GM21360 (cell line): ENCODE results near the gene DBP.
"Not testable (repeated sequence)": the region's sequence is repeated elsewhere in the genome, so short reads cannot be mapped to it uniquely, and the experiment has no call there.

ENCODE experiments used
- ATAC-seq: cut with Tn5 transposase; IDR thresholded peaks from one replicate; pipeline ENCODE4 v1.9.1; 2021; ENCODE audit warnings: mild to moderate bottlenecking, moderate library complexity; ENCODE audit not compliant: unreplicated experiment

Gene DBP

DNA sequence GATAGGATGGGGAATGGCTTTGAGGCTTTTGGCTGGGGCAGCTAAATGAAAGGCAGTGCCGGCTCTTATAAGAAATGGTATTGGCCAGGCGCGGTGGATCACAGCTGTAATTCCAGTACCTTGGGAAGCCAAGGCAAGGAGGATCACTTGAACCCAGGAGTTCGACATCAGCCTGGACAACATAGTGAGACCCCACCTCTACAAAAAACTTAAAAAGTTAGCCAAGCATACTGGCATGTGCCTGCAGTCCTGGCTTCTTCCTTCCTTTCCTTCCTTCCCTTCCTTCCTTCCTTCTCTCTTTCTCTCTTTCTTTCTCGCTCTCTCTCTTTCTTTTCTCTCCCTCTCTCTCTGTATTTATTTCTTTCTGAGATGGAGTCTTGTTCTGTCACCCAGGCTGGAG is 5.7 kb upstream of the DBP start:
- ATAC-seq: no peak

- ATAC-seq: no peak
Observed at GRCh38 chr19:48641850-48642249, 4.7 kb upstream of the DBP start.

GRCh38 chr19:48639483-48640375 is 2.5 kb upstream of the DBP start:
- ATAC-seq: no peak

- no peak for ATAC-seq
Observed at GRCh38 chr19:48638831-48639381, 1.7 kb upstream of the DBP start.

DNA sequence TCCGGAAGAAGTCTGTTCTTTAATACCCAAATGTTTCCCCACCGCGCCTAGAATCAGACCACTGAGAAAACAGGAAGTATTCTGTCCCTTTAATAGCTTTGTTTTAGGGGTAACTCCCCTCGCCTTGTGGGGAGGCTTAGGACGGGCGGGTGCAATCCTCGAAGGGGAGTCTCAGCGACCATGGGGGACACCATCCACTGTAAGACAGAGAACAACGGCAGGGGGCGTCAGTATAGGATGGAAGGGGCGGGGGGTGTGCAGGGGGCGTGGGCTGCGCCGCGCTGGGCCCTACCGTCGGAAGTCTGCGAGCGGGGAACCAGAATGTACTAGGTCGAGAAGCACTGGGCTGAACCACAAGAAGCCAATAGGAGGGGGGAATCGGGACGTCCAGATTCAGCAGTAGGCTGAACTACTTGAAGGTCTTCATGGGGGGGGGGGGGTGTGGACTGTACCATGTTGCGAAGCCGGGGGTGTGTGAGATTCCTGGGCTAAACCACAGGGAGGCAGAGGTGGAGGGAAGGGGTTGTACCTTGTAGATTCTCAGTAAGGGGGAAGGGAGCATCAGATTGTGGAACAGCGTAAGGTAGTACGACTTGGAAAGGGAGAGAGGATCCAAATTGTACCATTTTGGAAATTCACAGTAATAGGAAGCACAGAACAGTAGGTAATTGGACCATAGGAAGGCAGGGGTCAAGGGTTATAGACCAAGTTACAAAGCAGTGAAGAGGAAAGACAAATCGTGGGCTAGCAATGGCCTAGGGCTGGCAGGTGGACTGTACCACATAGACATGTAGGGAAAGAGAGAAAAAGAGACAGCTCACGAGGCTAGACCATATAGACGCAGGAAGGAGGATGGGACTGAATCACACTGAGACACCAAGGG is 1.0 kb upstream of the DBP start:
- no peak for ATAC-seq

DNA sequence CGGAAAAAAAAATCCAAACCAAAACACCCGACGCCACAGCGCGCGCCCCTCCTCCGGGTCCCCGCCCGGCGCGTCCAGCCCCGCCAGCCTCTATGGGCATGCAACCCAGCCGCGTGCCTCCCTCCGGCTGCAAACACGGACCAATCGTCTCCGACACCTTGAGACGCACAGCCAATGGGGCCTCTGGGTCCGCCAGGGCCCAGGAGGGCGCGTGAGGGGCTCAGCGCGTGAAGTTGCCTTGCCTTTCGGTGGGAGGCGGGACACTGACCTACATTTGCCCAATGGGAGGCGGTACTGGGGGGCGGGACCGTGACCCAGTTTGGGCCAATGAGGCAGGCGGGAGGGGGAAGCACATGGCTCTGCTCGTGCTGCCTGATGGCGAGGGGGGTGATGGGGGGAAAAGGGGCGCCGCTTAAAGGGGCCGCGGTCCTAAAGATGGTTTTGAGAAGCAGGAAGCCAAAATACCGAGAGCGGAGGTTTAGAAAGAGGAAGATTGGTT is 319 bp upstream of the DBP start:
- ATAC-seq: peak; percentile 65

DNA sequence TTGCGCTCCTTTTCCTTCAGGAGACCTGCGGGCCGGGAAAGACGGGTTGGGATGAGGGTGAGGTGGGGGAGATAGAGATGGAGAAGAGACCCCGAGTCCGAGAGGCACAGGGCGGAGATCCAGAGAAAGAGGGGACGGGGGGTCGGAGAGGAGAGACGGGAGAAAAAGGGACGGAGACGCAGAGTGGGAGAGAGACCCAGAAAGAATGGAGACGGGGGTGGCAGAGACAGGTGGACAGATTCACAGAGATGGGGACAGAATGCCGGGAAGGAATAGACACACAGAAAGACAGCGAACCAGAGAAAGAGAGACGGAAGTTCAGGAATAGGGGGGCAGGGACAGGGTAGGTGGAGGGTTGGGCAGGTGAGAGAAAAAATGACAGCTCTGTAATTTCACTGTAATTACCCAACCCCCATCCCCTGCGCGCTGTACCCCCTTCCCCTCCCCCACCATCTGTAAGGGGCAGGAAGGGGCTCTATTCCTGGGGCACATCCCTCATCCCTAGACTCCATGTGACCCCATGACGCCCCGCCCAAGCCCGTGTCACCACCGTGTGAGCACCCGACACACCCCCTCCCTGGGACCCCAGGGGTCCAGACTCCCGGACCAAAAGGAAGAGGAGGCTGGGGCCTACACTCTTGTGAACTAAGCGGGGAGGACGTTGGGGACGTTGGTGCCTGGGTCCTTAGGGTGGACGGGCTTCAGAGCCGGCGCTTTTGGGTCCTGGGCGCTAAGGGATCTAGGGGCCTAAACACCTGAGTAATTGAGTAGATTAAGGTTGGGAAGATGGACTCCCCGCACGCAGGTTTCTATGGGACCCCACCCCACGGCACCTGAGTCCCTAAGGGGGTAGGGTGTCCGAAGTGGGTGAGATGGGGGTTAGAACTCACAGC is 967 bp downstream of the DBP start:
- no peak for ATAC-seq

DNA sequence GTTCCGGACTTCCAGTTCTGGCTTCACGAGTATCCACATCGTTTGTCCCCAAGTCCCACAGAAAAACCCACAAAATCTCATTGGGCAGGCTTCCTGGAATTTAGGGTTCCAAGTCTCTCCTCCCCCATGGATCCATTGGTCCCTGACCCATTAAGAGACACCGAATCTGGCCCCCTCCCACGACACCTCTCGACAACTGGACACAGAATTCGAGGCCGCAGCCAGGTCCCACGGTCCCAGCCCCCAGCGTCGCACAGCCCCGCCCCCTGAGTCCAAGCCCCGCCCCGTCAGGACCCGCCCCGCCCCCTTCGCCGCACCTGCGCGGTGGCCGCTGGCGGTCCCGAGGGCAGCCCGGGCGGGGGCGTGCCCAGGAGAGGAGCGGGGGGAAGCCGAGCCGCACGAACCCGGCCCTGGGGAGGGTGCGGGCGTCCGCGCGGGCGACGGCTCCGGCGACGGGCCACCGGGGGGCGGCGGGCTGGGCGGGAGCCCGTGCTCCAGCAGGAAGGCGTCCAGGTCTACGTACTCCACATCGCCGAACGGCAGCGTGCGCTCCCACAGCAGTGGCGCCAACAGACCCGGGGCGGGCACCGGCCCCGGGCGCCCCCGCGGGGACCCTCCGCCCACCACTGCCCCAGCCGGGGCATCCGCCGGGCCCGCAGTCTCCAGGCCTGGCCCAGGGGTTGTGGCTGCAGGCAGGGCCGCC is 1.8 kb downstream of the DBP start:
- ATAC-seq: no peak

DNA sequence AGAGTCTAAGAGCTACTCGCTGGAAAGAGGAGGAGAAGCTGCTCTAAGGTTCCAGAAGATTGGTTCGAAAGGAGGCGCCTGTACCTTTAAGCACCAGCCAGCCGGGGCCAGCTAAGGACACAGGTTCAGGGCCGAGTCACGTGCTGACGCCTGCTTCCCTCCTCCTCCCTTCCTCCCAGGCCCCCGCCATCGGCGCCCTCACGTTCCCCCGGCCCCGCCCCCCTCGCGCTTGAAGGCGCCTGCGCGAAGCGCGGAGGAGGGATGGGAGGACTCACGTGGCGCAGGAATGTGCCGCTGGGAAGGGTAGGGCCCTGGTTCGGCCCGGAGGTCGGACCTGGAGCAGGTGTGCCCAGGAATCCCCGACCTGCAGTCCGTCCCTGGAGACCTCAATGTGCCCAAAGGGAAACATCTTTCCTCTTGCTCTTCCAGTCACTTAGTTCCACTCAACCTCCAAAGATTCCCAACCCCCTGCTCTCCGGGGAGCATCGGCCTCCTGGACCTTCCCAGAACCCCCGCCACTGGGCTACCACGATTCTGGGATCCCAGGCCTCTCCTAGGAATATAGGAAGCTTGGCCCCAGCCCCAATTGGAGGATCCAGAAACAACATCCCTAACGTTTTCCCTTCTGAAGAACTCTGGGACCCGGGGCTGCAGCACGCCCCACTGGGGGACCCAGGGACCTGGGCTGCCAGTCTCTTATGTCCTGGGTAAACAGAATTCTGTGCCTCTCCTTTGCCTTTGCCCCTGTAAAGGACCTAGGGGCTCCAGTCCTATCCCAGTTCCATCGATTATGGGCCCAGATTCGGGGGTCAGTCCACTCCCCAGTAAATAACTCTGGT is 2.5 kb downstream of the DBP start:
- no peak for ATAC-seq

DNA sequence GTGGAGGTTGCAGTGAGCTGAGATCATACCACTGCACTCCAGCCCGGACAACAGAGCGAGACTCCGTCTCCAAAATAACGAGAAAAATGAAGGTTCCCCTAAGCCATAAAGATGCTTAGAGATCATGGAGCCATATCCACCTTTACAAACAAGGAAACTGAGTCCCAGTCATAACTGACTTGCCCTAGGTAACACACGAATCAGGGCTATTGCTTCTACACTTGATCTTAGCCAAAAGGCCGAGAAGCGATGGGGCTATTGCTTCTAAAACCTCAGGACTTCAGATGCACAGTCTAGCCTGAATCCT is 3.2 kb downstream of the DBP start:
- ATAC-seq: no peak

DNA sequence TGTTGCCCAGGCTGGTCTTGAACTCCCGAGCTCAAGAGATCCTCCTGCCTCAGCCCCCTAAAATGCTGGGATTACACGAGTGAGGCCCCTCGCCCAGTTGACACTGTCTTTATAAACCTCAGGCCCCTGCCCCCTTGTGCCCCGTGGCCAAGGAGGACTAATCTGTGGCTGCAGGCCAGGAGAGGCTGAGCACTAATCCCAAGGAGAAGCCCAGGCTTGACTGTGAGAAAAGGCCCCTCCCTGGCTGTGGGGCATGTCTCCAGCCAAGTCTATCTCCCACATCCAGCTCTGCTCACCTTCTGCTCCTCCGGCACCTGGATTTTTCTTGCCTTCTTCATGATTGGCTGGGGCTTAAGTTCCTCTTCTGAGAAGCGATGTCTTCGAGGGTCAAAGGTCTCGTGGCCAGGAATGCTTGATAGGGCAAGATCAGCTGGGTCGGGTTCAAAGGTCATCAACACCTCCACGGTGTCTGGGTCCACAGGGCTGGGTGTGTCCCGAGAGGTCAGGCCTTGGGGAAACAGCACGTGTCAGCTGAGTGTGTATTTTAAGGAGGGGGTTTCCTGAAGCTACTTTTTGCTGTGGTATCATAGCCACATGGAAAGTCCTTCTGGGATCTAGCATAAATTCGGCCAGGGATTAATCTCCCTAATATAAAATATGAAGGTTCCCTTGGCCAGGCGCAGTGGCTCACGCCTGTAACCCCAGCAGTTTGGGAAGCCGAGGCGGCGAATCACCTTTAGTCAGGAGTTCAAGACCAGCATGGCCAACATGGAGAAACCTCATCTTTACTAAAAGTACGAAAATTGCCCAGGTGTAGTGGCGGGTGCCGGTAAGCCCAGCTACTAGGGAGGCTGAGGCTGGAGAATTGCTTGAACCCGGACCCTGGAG is 3.8 kb downstream of the DBP start:
- ATAC-seq: no peak

GRCh38 chr19:48632692-48633147 is 4.5 kb downstream of the DBP start:
- ATAC-seq: no peak

GRCh38 chr19:48632286-48632685 is 4.9 kb downstream of the DBP start:
- ATAC-seq: not testable (repeated sequence)

- no peak for ATAC-seq
Observed at GRCh38 chr19:48631225-48631624, 6.0 kb downstream of the DBP start.

DNA sequence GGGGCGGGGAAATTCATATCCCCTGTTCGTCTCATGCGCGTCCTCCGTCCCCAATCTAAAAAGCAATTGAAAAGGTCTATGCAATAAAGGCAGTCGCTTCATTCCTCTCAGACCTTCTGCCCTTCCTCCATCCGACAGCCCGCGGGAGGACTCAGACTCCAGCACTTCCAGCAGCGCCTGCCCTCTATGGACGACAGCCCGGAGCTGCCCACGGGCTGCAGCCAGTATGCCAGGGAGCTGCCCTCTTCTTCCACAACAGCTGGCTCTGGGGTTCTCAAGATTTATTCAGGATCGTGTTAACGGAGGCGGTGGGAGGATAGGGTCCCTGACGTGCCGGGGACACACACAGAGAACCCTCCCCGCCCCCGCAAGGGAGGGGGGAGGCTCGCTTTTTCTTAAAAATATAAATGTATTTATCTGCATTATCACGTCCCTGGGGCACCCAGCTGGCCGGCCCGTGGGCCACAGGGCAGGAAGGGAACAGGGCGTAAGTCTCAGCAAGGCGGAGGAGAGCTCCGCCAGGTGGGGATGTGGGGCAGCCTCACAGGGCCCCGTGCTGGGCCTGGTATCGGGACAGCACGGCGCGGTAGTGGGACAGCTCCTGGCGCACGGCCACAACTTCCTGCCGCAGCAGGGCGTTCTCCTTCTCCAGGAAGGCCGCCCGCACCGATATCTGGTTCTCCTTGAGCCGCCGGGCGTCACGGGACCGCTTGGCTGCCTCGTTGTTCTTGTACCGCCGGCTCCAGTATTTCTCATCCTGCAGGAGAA is 6.7 kb downstream of the DBP start:
- no peak for ATAC-seq

- ATAC-seq: no peak
Observed at GRCh38 chr19:48629599-48630295, 7.4 kb downstream of the DBP start.

GRCh38 chr19:48629297-48629598 is 7.9 kb downstream of the DBP start:
- ATAC-seq: no peak
